C4-2B (cell line): ENCODE measurements around the gene UXT.

ENCODE experiments used
- ZFX ChIP-seq: fragments of 450-650 bp; IDR thresholded peaks from 2 replicates; pipeline ENCODE4 v1.6.1; 2017
- TF ChIP-seq, protein P1 (sequence below): fragments of 450-650 bp; conservative IDR thresholded peaks from 2 replicates; pipeline ENCODE4 v1.5.1; 2017; ENCODE audit warnings: mild to moderate bottlenecking

DNA sequence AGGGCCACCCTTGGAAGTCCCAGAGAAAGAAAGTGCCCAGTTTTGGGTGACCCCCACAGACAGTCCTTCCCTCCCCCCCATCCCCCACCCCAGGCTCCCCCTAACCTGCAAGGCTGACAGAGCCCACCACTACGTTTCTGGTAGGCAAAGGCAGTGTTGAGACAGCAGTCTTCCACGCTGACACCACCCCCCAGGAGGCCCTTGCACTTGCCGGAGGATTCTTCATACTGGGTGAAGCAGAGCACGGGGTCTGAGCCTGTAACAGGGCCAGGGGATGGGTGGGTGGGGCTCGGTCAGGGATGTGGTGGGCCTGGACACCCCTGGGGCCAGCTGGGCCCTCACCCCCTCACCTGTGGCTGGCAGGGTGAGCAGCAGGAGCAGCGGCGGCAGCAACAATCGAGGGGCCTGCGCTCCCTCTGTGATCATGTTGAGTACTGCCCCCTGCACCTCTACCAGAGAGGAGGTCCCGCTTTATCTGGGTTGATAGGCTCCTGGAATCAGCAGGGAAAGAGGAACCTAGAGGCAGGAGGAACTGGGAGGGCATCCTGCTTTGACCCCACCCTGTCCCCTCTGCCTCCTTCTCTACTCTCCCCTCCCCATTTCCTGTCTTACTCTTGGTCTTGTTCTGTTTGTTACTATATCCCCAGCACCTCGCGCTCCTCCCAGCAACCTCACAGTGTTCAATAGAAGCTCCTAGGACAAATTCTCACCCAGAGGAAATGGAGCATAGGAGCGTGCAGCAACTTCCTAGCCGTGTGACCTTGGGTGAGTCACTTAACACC lies 29.4 kb downstream of the UXT start, which contains the start of gene CFP:
- TF ChIP-seq, protein P1, sequence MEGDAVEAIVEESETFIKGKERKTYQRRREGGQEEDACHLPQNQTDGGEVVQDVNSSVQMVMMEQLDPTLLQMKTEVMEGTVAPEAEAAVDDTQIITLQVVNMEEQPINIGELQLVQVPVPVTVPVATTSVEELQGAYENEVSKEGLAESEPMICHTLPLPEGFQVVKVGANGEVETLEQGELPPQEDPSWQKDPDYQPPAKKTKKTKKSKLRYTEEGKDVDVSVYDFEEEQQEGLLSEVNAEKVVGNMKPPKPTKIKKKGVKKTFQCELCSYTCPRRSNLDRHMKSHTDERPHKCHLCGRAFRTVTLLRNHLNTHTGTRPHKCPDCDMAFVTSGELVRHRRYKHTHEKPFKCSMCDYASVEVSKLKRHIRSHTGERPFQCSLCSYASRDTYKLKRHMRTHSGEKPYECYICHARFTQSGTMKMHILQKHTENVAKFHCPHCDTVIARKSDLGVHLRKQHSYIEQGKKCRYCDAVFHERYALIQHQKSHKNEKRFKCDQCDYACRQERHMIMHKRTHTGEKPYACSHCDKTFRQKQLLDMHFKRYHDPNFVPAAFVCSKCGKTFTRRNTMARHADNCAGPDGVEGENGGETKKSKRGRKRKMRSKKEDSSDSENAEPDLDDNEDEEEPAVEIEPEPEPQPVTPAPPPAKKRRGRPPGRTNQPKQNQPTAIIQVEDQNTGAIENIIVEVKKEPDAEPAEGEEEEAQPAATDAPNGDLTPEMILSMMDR, result no peak
- TF ChIP-seq ZFX, result no peak
